GM21390 (cell line): ENCODE results near the gene TMCC1.
"Not testable (repeated sequence)": the region's sequence is repeated elsewhere in the genome, so short reads cannot be mapped to it uniquely, and the experiment has no call there.

ENCODE experiments used
- ATAC-seq: cut with Tn5 transposase; IDR thresholded peaks from one replicate; pipeline ENCODE4 v1.9.1; 2021; ENCODE audit not compliant: unreplicated experiment

TMCC1 gene

GRCh38 chr3:129612534-129613366 lies 280.8 kb downstream of the TMCC1 start:
- no peak for ATAC-seq

- ATAC-seq, result no peak
These were observed 281.5 kb downstream of the TMCC1 start for GRCh38 chr3:129611812-129612533.

GRCh38 chr3:129611446-129611800 lies 282.1 kb downstream of the TMCC1 start:
- ATAC-seq, result no peak

- ATAC-seq, result not testable (repeated sequence)
These were observed 282.6 kb downstream of the TMCC1 start for GRCh38 chr3:129610794-129611445.

GRCh38 chr3:129610276-129610675 lies 283.2 kb downstream of the TMCC1 start:
- no peak for ATAC-seq

GRCh38 chr3:129609591-129610182 lies 283.8 kb downstream of the TMCC1 start:
- no peak for ATAC-seq

GRCh38 chr3:129608936-129609590 lies 284.4 kb downstream of the TMCC1 start:
- ATAC-seq, result no peak

GRCh38 chr3:129608087-129608935 lies 285.2 kb downstream of the TMCC1 start:
- ATAC-seq, result no peak

GRCh38 chr3:129607391-129608068 lies 286.0 kb downstream of the TMCC1 start:
- no peak for ATAC-seq

GRCh38 chr3:129606636-129607390 lies 286.7 kb downstream of the TMCC1 start, which contains the start of gene PLXND1:
Gene PLXND1 (minus strand): TSS chr3:129606676. CDS start chr3:129606639, 37 bp downstream.
- no peak for ATAC-seq

- no peak for ATAC-seq
These were observed 287.4 kb downstream of the TMCC1 start for GRCh38 chr3:129605922-129606635.

- ATAC-seq, result no peak
These were observed 288.1 kb downstream of the TMCC1 start for GRCh38 chr3:129605203-129605921.

GRCh38 chr3:129604767-129605166 lies 288.7 kb downstream of the TMCC1 start:
- ATAC-seq, result no peak

GRCh38 chr3:129603991-129604749 lies 289.3 kb downstream of the TMCC1 start:
- no peak for ATAC-seq

- no peak for ATAC-seq
These were observed 290.0 kb downstream of the TMCC1 start for GRCh38 chr3:129603561-129603942.

- no peak for ATAC-seq
These were observed 290.6 kb downstream of the TMCC1 start for GRCh38 chr3:129602730-129603560.
